NT2/D1 (cell line): ENCODE data around the gene FBXO28.
"Not testable (repeated sequence)": the region's sequence is repeated elsewhere in the genome, so short reads cannot be mapped to it uniquely, and the experiment has no call there.

Experiments used
- DNase-seq: peaks from one replicate; pipeline ENCODE4 v3.0.0-alpha.2; 2011; ENCODE audit warnings: low read depth, low spot score
- H3K27me3 ChIP-seq: 2 replicates; pipeline ENCODE4 v1.6.0; 2011; ENCODE audit warnings: mild to moderate bottlenecking; ENCODE audit not compliant: insufficient read length, insufficient read depth
- H3K36me3 ChIP-seq: 2 replicates; pipeline ENCODE4 v1.6.1; 2011; ENCODE audit warnings: mild to moderate bottlenecking, low read length, mixed read lengths; ENCODE audit not compliant: insufficient read depth, insufficient read length
- H3K4me1 ChIP-seq: 2 replicates; pipeline ENCODE4 v1.5.1; 2011; ENCODE audit not compliant: insufficient read depth, insufficient read length
- H3K4me3 ChIP-seq: 2 replicates; pipeline ENCODE4 v1.5.1; 2011; ENCODE audit warnings: low read depth; ENCODE audit not compliant: insufficient read length
- H3K9ac ChIP-seq: 2 replicates; pipeline ENCODE4 v1.6.0; 2011; ENCODE audit warnings: low read depth; ENCODE audit not compliant: insufficient read length
- H3K9me3 ChIP-seq: 2 replicates; pipeline ENCODE4 v1.5.1; 2011; ENCODE audit warnings: mild to moderate bottlenecking, low read length; ENCODE audit not compliant: insufficient read depth
- SUZ12 ChIP-seq: IDR thresholded peaks from 2 replicates; pipeline ENCODE4 v1.6.1; 2011; ENCODE audit not compliant: insufficient read length, insufficient read depth; ENCODE audit errors: extremely low read depth
- YY1 ChIP-seq: IDR thresholded peaks from 2 replicates; pipeline ENCODE4 v1.6.1; 2011; ENCODE audit not compliant: insufficient read length, insufficient read depth
- ZNF274 ChIP-seq: IDR thresholded peaks from 2 replicates; pipeline ENCODE4 v1.6.1; 2011; ENCODE audit warnings: mild to moderate bottlenecking, low read depth, low read length

The FBXO28 gene

DNA sequence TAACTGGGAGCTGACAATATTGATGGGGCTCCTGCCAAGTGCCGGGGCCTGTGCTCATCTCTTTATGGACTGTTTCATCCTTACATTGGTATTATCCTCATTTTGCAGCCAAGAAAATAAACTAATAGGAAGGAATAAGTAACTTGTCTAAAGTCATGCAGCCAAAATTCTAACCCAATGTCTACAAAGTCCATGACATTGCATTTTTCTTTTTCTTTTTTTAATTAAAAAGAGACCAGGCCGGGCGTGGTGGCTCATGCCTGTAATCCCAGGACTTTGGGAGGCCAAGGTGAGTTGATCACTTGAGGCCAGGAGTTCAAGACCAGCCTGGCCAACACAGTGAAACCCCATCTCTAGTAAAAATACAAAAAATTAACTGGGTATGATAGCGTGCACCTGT lies 87.9 kb downstream of the FBXO28 start:
- H3K9me3 ChIP-seq = no peaks in the 10 kb centered on the region
- DNase-seq = no peak
- H3K4me1 ChIP-seq = peaks cover 13% of the 10 kb centered on the region
- H3K27me3 ChIP-seq = no peaks in the 10 kb centered on the region
- H3K4me3 ChIP-seq = no peak overlapping the region
- no peak overlapping the region for H3K9ac ChIP-seq
- no peaks in the 10 kb centered on the region for H3K36me3 ChIP-seq
- TF ChIP-seq SUZ12 (no peak), ZNF274 (no peak), YY1 (no peak)

DNA sequence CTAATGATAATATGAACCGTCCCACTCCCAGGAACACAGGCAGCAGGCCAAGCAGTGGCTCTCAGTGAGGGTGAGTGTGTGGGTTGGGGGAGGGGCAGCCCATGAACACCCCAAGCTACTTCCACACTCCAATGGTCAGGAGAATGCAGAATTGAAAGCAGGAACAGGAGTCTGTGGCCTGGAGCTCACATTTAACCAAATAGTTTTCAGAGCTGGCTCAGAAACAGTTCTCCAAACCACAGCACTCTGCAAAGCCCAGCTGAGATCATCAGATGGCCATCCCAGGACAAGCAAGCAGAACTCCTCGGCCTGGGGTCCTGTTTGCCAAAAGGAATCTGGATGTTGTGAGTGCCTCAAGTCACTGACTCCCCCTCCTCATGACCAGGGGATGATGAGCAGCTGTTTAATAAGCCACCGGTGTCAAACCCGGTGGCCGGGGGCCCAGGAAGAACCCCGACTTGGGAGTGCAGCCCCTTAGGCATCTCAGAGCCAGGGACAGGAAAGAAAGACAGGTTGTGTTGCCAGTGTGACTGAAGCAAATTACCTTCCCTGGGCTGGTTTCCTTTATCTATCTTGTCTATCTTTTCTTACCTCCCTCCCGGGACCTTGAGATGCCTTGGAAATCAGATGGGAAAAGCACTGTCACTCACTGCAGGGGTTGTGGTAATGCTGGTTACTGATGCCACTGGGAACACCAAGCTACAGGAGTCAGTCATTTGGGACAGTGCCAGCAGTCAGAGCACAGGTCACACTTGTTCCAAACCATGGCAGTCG lies 89.5 kb downstream of the FBXO28 start:
- Histone ChIP-seq H3K9me3 (no peaks in the 10 kb centered on the region), H3K4me3 (no peak overlapping the region), H3K9ac (peak overlapping the region; percentile 2), H3K4me1 (peaks cover 10% of the 10 kb centered on the region), H3K27me3 (no peaks in the 10 kb centered on the region), H3K36me3 (no peaks in the 10 kb centered on the region)
- DNase-seq = no peak
- TF ChIP-seq YY1 (no peak), ZNF274 (no peak), SUZ12 (no peak)

DNA sequence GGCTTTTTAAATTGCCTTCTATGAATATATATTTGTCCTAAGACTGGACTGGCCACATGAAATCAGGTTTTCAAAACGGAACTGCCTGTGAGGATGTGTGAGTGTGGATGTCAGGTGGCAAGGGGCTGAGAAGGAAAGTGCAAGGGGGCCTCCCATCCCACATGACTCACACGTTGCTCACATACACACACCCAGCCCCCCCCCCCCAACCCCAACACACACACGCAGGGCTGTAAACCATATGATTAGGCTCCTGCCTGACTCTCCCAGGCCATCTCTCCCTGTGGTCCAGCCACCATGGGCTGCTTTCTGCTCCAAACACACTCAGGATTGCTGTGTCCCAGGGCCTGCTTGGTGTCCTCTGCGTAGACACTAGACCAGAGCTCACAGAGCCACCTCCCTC lies 91.5 kb downstream of the FBXO28 start:
- no peak for DNase-seq
- Histone ChIP-seq H3K4me3 (no peak overlapping the region), H3K9me3 (no peaks in the 10 kb centered on the region), H3K27me3 (no peaks in the 10 kb centered on the region), H3K9ac (no peak overlapping the region), H3K4me1 (peaks cover 12% of the 10 kb centered on the region), H3K36me3 (no peaks in the 10 kb centered on the region)
- TF ChIP-seq SUZ12 (no peak), YY1 (no peak), ZNF274 (no peak)

DNA sequence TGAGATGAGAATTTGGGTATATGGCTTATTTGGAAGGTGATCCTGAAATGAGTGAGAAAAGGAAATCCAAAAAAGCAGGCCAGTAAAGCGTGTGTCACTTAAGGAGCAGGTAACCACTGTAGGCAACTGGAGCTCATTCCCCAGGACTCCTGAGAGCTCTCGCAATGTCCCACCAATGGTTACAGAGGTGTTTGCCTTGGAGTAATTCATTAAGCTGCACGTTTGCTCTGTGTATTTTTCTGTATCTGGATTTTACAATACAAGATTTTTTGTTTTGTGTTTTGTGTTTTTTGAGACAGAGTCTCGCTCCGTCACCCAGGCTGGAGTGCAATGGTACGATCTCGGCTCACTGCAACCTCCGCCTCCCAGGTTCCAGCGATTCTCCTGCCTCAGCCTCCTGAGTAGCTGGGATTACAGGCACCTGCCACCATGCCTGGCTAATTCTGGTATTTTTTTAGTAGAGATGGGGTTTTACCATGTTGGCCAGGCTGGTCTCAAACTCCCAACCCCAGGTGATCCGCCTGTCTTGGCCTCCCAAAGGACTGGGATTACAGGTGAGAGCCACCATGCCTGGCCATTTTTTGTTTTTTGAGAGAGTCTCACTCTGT lies 92.1 kb downstream of the FBXO28 start:
- H3K9ac ChIP-seq, H3K27me3 ChIP-seq, DNase-seq, H3K4me3 ChIP-seq, H3K9me3 ChIP-seq, H3K36me3 ChIP-seq: not testable (repeated sequence)
- H3K4me1 ChIP-seq = peaks cover 12% of the 10 kb centered on the region

DNA sequence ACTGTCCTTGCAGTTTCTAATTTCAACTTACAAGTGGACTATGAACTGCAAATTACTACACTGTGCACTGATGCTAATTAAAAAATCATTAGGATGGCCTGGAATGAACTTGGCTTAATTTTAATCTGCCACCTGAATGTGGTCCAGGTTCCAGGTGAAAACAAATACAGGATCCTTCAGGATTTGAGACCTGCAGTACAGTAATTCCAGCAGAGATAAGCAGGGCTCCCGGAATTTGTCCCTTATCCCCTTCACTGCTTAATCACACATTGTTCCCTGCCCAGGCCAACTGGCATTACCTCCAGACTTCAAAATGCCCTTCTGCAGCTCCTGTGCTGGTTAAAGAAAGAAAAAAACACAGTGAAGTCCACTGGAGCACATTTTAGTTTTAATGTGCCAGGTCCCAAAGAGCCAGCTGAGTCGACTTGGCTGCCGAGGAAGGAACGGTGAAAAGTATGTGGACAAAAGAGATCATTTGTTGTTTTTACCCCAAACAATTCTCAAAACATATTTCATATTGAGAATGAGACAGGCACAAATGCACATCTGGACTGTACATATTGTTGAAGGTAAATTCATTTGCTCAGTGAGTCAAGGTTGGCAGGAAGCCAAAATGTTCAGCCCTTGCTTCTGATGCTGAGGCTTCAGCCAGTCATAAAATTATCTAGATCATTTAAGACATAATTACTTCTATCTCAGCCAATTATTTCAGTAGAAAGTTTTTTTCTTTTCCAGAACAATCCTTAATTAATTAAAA lies 97.5 kb downstream of the FBXO28 start:
- H3K9ac ChIP-seq = no peak overlapping the region
- H3K9me3 ChIP-seq = no peaks in the 10 kb centered on the region
- no peak overlapping the region for H3K4me3 ChIP-seq
- DNase-seq = no peak
- no peaks in the 10 kb centered on the region for H3K27me3 ChIP-seq
- TF ChIP-seq ZNF274 (no peak), YY1 (no peak), SUZ12 (no peak)
- no peaks in the 10 kb centered on the region for H3K36me3 ChIP-seq
- H3K4me1 ChIP-seq = peaks cover 16% of the 10 kb centered on the region
